ENCODE measurements around the gene SFXN4. TPM values are rescaled to one million over a fixed set of nuclear protein-coding genes. Genes with fewer than 3 reads are reported as not detected.
A peak's percentile ranks its signal among the peaks of the same experiment; 100 is the strongest.

Gene SFXN4
- total and polyA plus RNA-seq, 4 donors: 12.4 to 34.1 (median 24.1) TPM

DNA sequence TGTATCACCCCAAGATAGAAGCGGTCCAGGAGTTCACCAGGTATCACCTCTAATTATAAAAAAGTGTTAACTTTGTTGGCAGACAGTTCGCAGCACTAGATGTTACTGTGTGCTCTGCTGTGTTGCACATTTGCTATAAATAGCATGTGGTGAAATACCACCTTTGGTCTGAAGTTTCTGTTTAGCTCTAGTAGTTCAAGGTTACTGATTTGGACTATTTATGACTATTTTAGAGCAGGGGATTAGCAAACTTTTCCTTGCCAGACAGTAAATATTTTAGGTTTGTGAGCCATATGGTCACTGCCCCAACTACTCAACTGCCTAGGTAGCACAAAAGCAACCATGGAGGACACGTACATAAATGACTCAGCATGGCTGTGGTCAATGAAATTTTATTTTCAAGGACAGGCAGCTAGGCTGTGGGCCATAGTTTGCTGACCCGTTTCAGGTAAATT lies 45.1 kb downstream of the SFXN4 start:
- Histone ChIP-seq H3K9ac (ENCODE audit: low read depth in 1 of 2, low read length in 2 of 2) (peak overlapping the region in 1 of 2 donors; percentile 24), H3K36me3 (ENCODE audit: control insufficient read depth in 4 of 4, insufficient read depth in 3 of 4, low read depth in 1 of 4, low read length in 3 of 4) (peaks cover 2 to 12% (median 3%) of the 10 kb centered on the region in 4 donors), H3K4me3 (ENCODE audit: low read depth in 1 of 3, low read length in 3 of 3) (no peak overlapping the region), H3K27ac (ENCODE audit: low read depth in 1 of 2, low read length in 2 of 2) (peak overlapping the region; percentile 78 to 79), H3K27me3 (ENCODE audit: control insufficient read depth in 4 of 4, insufficient read depth in 4 of 4, low read length in 3 of 4) (no peaks in the 10 kb centered on the region), H3K9me3 (ENCODE audit: control insufficient read depth in 4 of 4, low read length in 3 of 4) (no peaks in the 10 kb centered on the region), H3K4me1 (ENCODE audit: control insufficient read depth in 4 of 4, insufficient read depth in 4 of 4, low read length in 3 of 4) (peaks cover 2 to 32% (median 9%) of the 10 kb centered on the region in 4 donors)
- no peak for DNase-seq (ENCODE audit: low spot score)
- TF ChIP-seq SP1 (IDR thresholded peaks at IDR 0.05) (peak; percentile 90), MAX (IDR thresholded peaks at IDR 0.05) (peak; percentile 78), ZBTB33 (IDR thresholded peaks at IDR 0.05) (peak; percentile 91), FOXA1 (IDR thresholded peaks at IDR 0.05) (peak; percentile 60), RAD21 (IDR thresholded peaks at IDR 0.05) (peak; percentile 34 to 51), HNF4A (conservative IDR thresholded peaks at IDR 0.05) (peak; percentile 97 to 98), RXRA (IDR thresholded peaks at IDR 0.05) (peak; percentile 88 to 97), FOXA2 (IDR thresholded peaks at IDR 0.05) (peak; percentile 71), ATF3 (IDR thresholded peaks at IDR 0.05) (peak; percentile 71), GABPA (IDR thresholded peaks at IDR 0.05 in 1 of 2, conservative IDR thresholded peaks at IDR 0.05 in 1 of 2) (peak in 1 of 2 donors; percentile 60), HNF4G (IDR thresholded peaks at IDR 0.05) (peak; percentile 90), EGR1 (IDR thresholded peaks at IDR 0.05; ENCODE audit: low read depth in 2 of 2) (peak in 1 of 2 donors; percentile 85), NR2F2 (IDR thresholded peaks at IDR 0.05) (peak; percentile 55), TAF1 (conservative IDR thresholded peaks at IDR 0.05) (no peak), JUND (IDR thresholded peaks at IDR 0.05) (peak; percentile 89 to 96), YY1 (IDR thresholded peaks at IDR 0.05) (peak; percentile 95)
- TF ChIP-seq, protein P1, sequence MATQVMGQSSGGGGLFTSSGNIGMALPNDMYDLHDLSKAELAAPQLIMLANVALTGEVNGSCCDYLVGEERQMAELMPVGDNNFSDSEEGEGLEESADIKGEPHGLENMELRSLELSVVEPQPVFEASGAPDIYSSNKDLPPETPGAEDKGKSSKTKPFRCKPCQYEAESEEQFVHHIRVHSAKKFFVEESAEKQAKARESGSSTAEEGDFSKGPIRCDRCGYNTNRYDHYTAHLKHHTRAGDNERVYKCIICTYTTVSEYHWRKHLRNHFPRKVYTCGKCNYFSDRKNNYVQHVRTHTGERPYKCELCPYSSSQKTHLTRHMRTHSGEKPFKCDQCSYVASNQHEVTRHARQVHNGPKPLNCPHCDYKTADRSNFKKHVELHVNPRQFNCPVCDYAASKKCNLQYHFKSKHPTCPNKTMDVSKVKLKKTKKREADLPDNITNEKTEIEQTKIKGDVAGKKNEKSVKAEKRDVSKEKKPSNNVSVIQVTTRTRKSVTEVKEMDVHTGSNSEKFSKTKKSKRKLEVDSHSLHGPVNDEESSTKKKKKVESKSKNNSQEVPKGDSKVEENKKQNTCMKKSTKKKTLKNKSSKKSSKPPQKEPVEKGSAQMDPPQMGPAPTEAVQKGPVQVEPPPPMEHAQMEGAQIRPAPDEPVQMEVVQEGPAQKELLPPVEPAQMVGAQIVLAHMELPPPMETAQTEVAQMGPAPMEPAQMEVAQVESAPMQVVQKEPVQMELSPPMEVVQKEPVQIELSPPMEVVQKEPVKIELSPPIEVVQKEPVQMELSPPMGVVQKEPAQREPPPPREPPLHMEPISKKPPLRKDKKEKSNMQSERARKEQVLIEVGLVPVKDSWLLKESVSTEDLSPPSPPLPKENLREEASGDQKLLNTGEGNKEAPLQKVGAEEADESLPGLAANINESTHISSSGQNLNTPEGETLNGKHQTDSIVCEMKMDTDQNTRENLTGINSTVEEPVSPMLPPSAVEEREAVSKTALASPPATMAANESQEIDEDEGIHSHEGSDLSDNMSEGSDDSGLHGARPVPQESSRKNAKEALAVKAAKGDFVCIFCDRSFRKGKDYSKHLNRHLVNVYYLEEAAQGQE (IDR thresholded peaks at IDR 0.05): peak; percentile 55
- TF ChIP-seq, protein P2, sequence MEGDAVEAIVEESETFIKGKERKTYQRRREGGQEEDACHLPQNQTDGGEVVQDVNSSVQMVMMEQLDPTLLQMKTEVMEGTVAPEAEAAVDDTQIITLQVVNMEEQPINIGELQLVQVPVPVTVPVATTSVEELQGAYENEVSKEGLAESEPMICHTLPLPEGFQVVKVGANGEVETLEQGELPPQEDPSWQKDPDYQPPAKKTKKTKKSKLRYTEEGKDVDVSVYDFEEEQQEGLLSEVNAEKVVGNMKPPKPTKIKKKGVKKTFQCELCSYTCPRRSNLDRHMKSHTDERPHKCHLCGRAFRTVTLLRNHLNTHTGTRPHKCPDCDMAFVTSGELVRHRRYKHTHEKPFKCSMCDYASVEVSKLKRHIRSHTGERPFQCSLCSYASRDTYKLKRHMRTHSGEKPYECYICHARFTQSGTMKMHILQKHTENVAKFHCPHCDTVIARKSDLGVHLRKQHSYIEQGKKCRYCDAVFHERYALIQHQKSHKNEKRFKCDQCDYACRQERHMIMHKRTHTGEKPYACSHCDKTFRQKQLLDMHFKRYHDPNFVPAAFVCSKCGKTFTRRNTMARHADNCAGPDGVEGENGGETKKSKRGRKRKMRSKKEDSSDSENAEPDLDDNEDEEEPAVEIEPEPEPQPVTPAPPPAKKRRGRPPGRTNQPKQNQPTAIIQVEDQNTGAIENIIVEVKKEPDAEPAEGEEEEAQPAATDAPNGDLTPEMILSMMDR (IDR thresholded peaks at IDR 0.05; ENCODE audit: low read depth, low read length, missing input control): no peak
- WGBS: 32% methylated on average over 4 of the region's 4 CpGs
